ENCODE data around the gene CFAP298. TPM values are rescaled to one million over a fixed set of nuclear protein-coding genes. Genes with fewer than 3 reads are reported as not detected.
A peak's percentile ranks its signal among the peaks of the same experiment; 100 is the strongest.

The CFAP298 gene
- total RNA-seq, 4 donors from 2014 or later, result 17.3 to 28.0 (median 20.6) TPM

DNA sequence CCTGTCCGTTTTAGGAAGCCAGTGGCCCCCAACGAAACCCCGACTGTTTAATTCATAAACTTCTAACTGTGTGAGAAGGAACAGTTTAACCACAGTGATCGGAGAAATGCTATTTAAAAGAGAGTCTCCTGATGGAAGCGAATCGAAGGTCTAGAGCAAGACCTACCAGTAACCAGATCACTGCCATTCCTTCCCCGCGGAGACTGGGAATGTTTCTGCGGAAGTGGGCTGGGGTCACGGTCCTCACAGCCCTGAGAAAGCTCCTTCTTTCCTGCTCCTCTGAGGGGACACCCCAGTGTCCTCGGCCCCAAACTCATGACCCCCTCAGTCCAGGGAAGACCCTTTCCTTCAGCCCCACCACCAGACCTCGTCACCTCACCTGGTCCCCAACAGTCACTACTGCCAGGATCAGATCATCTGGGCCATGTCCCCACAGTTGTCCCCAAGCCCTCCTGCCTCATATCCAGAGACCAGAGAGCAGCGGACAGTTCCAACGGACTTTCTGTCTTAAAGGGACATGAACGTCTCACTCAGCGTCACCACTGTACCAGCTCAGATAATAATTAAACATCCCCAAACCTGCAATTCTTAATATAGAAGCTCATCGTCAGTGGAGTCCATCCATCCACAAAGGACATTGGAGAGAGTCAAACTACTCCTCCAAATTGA lies 27.0 kb downstream of the CFAP298 start, which contains the start of gene TCP10L:
TCP10L (minus strand) TSS at position 482 of the 669 bp plus-strand sequence. CDS start 1,219 bp downstream, outside the sequence.
- Histone ChIP-seq H3K27ac (no peak within 1 kb of the TSS), H3K4me3 (no peak within 1 kb of the TSS), H3K27me3 (no peaks in the 10 kb centered on the region), H3K36me3 (no peaks in the 10 kb centered on the region), H3K9me3 (no peaks in the 10 kb centered on the region), H3K4me1 (no peaks in the 10 kb centered on the region)
- TF ChIP-seq, protein P1, sequence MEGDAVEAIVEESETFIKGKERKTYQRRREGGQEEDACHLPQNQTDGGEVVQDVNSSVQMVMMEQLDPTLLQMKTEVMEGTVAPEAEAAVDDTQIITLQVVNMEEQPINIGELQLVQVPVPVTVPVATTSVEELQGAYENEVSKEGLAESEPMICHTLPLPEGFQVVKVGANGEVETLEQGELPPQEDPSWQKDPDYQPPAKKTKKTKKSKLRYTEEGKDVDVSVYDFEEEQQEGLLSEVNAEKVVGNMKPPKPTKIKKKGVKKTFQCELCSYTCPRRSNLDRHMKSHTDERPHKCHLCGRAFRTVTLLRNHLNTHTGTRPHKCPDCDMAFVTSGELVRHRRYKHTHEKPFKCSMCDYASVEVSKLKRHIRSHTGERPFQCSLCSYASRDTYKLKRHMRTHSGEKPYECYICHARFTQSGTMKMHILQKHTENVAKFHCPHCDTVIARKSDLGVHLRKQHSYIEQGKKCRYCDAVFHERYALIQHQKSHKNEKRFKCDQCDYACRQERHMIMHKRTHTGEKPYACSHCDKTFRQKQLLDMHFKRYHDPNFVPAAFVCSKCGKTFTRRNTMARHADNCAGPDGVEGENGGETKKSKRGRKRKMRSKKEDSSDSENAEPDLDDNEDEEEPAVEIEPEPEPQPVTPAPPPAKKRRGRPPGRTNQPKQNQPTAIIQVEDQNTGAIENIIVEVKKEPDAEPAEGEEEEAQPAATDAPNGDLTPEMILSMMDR (IDR thresholded peaks at IDR 0.05), result no peak
- TF ChIP-seq POLR2A (IDR thresholded peaks at IDR 0.05), result no peak
- DNase-seq, result no peak

DNA sequence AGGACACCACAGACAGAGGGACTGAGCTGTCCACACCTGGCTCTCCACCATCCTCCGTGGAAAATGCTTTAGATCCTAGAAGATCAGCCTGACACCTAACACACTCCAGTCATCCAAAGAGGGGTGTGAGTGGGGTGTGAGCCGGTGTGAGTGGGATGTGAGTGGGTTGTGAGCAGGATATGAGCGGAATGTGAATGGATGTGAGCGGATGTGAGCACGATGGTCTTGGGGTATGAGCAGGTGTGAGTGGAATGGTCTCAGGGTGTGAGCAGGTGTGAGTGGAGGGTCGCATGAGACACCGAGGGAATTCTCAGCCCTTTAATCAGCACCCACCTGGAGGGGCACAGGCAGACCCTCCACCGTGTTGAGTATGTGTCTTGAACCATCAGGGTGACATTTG lies 27.7 kb downstream of the CFAP298 start:
- Histone ChIP-seq H3K4me1 (no peaks in the 10 kb centered on the region), H3K9me3 (no peaks in the 10 kb centered on the region), H3K27ac (no peak overlapping the region), H3K4me3 (no peak overlapping the region), H3K27me3 (no peaks in the 10 kb centered on the region), H3K36me3 (no peaks in the 10 kb centered on the region)
- DNase-seq, result no peak
- no peak for TF ChIP-seq POLR2A (IDR thresholded peaks at IDR 0.05)
- TF ChIP-seq, protein P1 (IDR thresholded peaks at IDR 0.05), result no peak

DNA sequence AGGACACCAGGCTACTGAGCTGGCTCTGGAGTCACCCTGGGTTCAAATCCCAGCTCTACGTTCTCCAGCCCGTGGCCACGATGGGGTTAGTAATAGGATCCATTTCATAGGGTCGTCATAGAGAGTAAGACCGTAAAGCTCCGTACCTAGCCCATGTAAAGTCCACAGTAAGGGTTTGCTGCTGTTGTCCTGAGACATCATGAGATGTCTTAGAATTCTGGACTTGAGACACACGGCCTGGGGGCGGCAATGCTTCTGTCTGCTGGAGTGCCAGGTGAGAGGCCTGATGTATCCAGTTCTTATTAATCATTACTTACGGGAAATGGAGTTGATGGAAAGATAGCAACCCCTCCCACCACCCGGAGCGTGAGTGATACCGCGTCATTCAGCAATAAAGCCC lies 30.4 kb downstream of the CFAP298 start:
- no peaks in the 10 kb centered on the region for H3K36me3 ChIP-seq
- no peak overlapping the region for H3K27ac ChIP-seq
- H3K4me3 ChIP-seq, result no peak overlapping the region
- no peak for DNase-seq
- TF ChIP-seq POLR2A (IDR thresholded peaks at IDR 0.05), result no peak
- TF ChIP-seq, protein P1 (IDR thresholded peaks at IDR 0.05), result no peak
- no peaks in the 10 kb centered on the region for H3K9me3 ChIP-seq
- H3K4me1 ChIP-seq, result no peaks in the 10 kb centered on the region
- H3K27me3 ChIP-seq, result no peaks in the 10 kb centered on the region

DNA sequence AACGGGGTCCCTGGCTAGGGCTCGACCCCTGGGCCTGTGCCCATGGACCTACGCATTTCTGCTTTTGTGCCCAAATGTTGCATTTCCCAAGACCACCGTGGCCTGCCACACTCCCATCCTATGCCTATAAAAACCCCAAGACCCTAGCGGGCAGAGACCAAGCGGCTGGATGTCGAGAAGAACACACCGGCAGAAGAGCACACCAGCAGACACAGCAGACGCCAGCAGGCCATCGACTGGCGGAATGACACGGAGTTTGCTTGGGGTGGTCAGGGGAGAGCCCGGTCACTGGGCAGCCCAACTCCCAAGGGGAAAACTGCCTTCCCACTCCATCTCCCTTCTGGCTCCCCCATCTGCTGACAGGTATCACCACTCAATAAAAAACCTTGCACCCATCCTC lies 31.2 kb downstream of the CFAP298 start:
- Histone ChIP-seq H3K4me1 (no peaks in the 10 kb centered on the region), H3K27me3 (no peaks in the 10 kb centered on the region), H3K4me3 (no peak overlapping the region), H3K9me3 (no peaks in the 10 kb centered on the region), H3K36me3 (no peaks in the 10 kb centered on the region), H3K27ac (no peak overlapping the region)
- DNase-seq, result no peak
- TF ChIP-seq, protein P1 (IDR thresholded peaks at IDR 0.05), result no peak
- no peak for TF ChIP-seq POLR2A (IDR thresholded peaks at IDR 0.05)

DNA sequence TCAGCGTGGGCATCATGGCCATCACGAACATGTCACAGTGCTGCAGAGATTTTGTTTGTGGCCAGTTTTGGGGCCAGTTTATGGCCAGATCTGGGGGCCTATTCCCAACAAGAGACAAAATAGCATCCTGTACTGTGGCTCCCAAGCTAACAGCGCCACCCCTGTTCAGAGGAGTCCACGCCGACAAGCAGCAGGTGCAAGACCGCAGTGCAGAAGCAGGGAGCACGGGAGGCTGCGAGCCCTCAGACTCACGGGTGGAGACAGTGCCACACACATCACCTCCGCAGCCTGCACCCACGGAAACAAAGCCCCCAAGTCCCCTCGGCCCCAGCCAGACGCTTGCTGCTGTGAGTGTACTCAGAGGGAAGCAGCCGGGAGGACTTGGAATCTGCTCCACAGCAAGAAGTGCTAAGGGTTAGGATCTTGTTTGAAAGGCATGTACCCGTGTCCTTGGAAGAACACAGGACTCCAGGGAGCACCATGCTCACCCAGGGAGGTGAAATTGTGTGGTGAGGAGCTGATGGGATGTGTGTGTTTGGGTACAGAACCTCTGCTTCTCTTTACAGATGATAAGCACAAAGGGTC lies 34.0 kb downstream of the CFAP298 start:
- Histone ChIP-seq H3K4me1 (no peaks in the 10 kb centered on the region), H3K36me3 (no peaks in the 10 kb centered on the region), H3K27ac (no peak overlapping the region), H3K9me3 (no peaks in the 10 kb centered on the region), H3K27me3 (no peaks in the 10 kb centered on the region), H3K4me3 (no peak overlapping the region)
- TF ChIP-seq, protein P1 (IDR thresholded peaks at IDR 0.05), result peak in 3 of 6 experiments; percentile 12 to 24 (median 14)
- no peak for TF ChIP-seq POLR2A (IDR thresholded peaks at IDR 0.05)
- no peak for DNase-seq

Data from Peyer's patch (tissue), 4 donors.